ENCODE data around the gene GLI1.

The GLI1 gene

GRCh38 chr12:57518920-57519795, 59.6 kb downstream of the GLI1 start:
- Histone ChIP-seq H3K9me3 (ENCODE audit: low read length) (no peaks in the 10 kb centered on the region), H3K79me2 (ENCODE audit: insufficient read depth, low read length) (peaks cover 11% of the 10 kb centered on the region), H3K4me2 (ENCODE audit: low read length) (peak overlapping the region; percentile 87), H3K27ac (ENCODE audit: low read depth, low read length, poor library complexity, severe bottlenecking) (peak overlapping the region; percentile 76), H3K27me3 (ENCODE audit: insufficient read depth, low read length) (no peaks in the 10 kb centered on the region), H3K9me2 (ENCODE audit: low read depth, low read length) (no peaks in the 10 kb centered on the region), H2AFZ (ENCODE audit: low read length) (no peak overlapping the region), H3K4me3 (ENCODE audit: low read depth, low read length, poor library complexity, severe bottlenecking) (peak overlapping the region; percentile 87), H4K20me1 (ENCODE audit: insufficient read depth, low read length) (no peaks in the 10 kb centered on the region), H3K36me3 (ENCODE audit: insufficient read depth, low read length) (peaks cover 53% of the 10 kb centered on the region), H3K4me1 (ENCODE audit: insufficient read depth, low read length, severe bottlenecking) (peaks cover 43% of the 10 kb centered on the region), H3F3A (ENCODE audit: insufficient read depth, low read length) (0 out of 2 replicates have a peak, but pooled peaks cover 10% of the 10 kb centered on the region), H3K9ac (ENCODE audit: low read length) (peak overlapping the region; percentile 90)
- TF ChIP-seq CTCF (IDR thresholded peaks at IDR 0.05; ENCODE audit: low read length) (no peak), EZH2 (IDR thresholded peaks at IDR 0.05; ENCODE audit: borderline replicate concordance, low read length) (no peak)

GRCh38 chr12:57519796-57520052, 60.1 kb downstream of the GLI1 start:
- peaks cover 49% of the 10 kb centered on the region for H3K4me1 ChIP-seq (ENCODE audit: insufficient read depth, low read length, severe bottlenecking)
- peaks cover 51% of the 10 kb centered on the region for H3K36me3 ChIP-seq (ENCODE audit: insufficient read depth, low read length)
- peak overlapping the region; percentile 76 for H3K27ac ChIP-seq (ENCODE audit: low read depth, low read length, poor library complexity, severe bottlenecking)
- no peak overlapping the region for H2AFZ ChIP-seq (ENCODE audit: low read length)
- H3K9ac ChIP-seq (ENCODE audit: low read length), result peak overlapping the region; percentile 90
- no peak; the same call in 1 of the 2 replicates for TF ChIP-seq CTCF (IDR thresholded peaks at IDR 0.05; ENCODE audit: low read length)
- no peak for TF ChIP-seq EZH2 (IDR thresholded peaks at IDR 0.05; ENCODE audit: borderline replicate concordance, low read length)
- peak overlapping the region; percentile 87 for H3K4me2 ChIP-seq (ENCODE audit: low read length)
- H3K79me2 ChIP-seq (ENCODE audit: insufficient read depth, low read length), result peaks cover 11% of the 10 kb centered on the region
- H3F3A ChIP-seq (ENCODE audit: insufficient read depth, low read length), result 0 out of 2 replicates have a peak, but pooled peaks cover 10% of the 10 kb centered on the region
- peak overlapping the region; percentile 87 for H3K4me3 ChIP-seq (ENCODE audit: low read depth, low read length, poor library complexity, severe bottlenecking)
- no peaks in the 10 kb centered on the region for H3K9me3 ChIP-seq (ENCODE audit: low read length)
- no peaks in the 10 kb centered on the region for H4K20me1 ChIP-seq (ENCODE audit: insufficient read depth, low read length)
- no peaks in the 10 kb centered on the region for H3K9me2 ChIP-seq (ENCODE audit: low read depth, low read length)
- H3K27me3 ChIP-seq (ENCODE audit: insufficient read depth, low read length), result no peaks in the 10 kb centered on the region

GRCh38 chr12:57520053-57520818, 60.7 kb downstream of the GLI1 start, which contains the start of gene DDIT3:
TSS of gene DDIT3 (minus strand) at chr12:57520514. CDS start at chr12:57517406, 3,108 bp downstream.
- H3K4me1 ChIP-seq (ENCODE audit: insufficient read depth, low read length, severe bottlenecking), result peaks cover 53% of the 10 kb centered on the region
- peak within 1 kb of the TSS; percentile 87 for H3K4me2 ChIP-seq (ENCODE audit: low read length)
- no peak; the same call in 1 of the 2 replicates for TF ChIP-seq CTCF (IDR thresholded peaks at IDR 0.05; ENCODE audit: low read length)
- TF ChIP-seq EZH2 (IDR thresholded peaks at IDR 0.05; ENCODE audit: borderline replicate concordance, low read length), result no peak
- H4K20me1 ChIP-seq (ENCODE audit: insufficient read depth, low read length), result no peaks in the 10 kb centered on the region
- H3K27me3 ChIP-seq (ENCODE audit: insufficient read depth, low read length), result no peaks in the 10 kb centered on the region
- peaks cover 11% of the 10 kb centered on the region for H3K79me2 ChIP-seq (ENCODE audit: insufficient read depth, low read length)
- no peaks in the 10 kb centered on the region for H3K9me3 ChIP-seq (ENCODE audit: low read length)
- H3F3A ChIP-seq (ENCODE audit: insufficient read depth, low read length), result 0 out of 2 replicates have a peak, but pooled peaks cover 10% of the 10 kb centered on the region
- peak within 1 kb of the TSS; percentile 87 for H3K4me3 ChIP-seq (ENCODE audit: low read depth, low read length, poor library complexity, severe bottlenecking)
- H3K36me3 ChIP-seq (ENCODE audit: insufficient read depth, low read length), result peaks cover 50% of the 10 kb centered on the region
- no peaks in the 10 kb centered on the region for H3K9me2 ChIP-seq (ENCODE audit: low read depth, low read length)
- peak within 1 kb of the TSS; percentile 99 for H3K27ac ChIP-seq (ENCODE audit: low read depth, low read length, poor library complexity, severe bottlenecking)
- H3K9ac ChIP-seq (ENCODE audit: low read length), result peak within 1 kb of the TSS; percentile 91
- no peak within 1 kb of the TSS for H2AFZ ChIP-seq (ENCODE audit: low read length)
